SK-N-SH (cell line): Measurements from ENCODE around the gene SLAMF7.

Source experiments
- CTCF ChIP-seq: fragments of 200-600 bp; sonication (generic); IDR thresholded peaks from 2 replicates; pipeline ENCODE4 v1.6.1; 2017; ENCODE audit warnings: antibody characterized with exemption, mild to moderate bottlenecking, moderate library complexity
- USF2 ChIP-seq: fragments of 150-350 bp; IDR thresholded peaks from 2 replicates; pipeline ENCODE4 v1.6.1; 2017; ENCODE audit warnings: antibody characterized with exemption, low read length, low read depth, borderline replicate concordance

- no peak for TF ChIP-seq CTCF
- no peak for TF ChIP-seq USF2
These were observed 43.1 kb downstream of the SLAMF7 start for GRCh38 chr1:160781914-160782689.
